Endothelial cell of umbilical vein (primary cell): ENCODE data around the gene SLC16A8. TPM values are rescaled to one million over a fixed set of nuclear protein-coding genes. Genes with fewer than 3 reads are reported as not detected.

Experiments used
- BruUV-seq: library from RNA; stranded (reverse); fragments of 400-500 nt; replicated peaks from 2 replicates; lab custom pipeline; 2021; lab: Mats Ljungman, UMichigan
- CTCF ChIA-PET: fragments of 300-600, 350-600 bp; sonication (Branson Sonifier 250); formaldehyde crosslinking; loops from one replicate; lab custom pipeline; 2021; ENCODE audit warnings: antibody characterized with exemption, inconsistent platforms; lab: Charles Lee
- POLR2A ChIA-PET: fragments of 300-600, 350-600 bp; sonication (Branson Sonifier 250); formaldehyde crosslinking; loops from one replicate; lab custom pipeline; 2021; ENCODE audit warnings: antibody characterized with exemption, inconsistent platforms; lab: Charles Lee
- DNase-seq: peaks from one replicate; pipeline ENCODE4 v3.0.0-alpha.2; 2011; ENCODE audit warnings: low read depth, low spot score
- FAIRE-seq: peaks from 2 replicates; lab custom pipeline; 2011; peaks lifted over from hg19 to GRCh38; lab: Jason Lieb, UNC
- H2AFZ ChIP-seq: 2 replicates; pipeline ENCODE4 v1.6.0; 2012; ENCODE audit warnings: low read depth, low read length, control low read depth, inconsistent platforms
- H3K27ac ChIP-seq: 2 replicates; pipeline ENCODE4 v1.5.1; 2011; ENCODE audit warnings: low read depth, mild to moderate bottlenecking, control low read depth, low read length, moderate library complexity; ENCODE audit not compliant: insufficient read depth
- H3K27me3 ChIP-seq, 2 experiments: 2 replicates each; pipeline versions ENCODE4 v1.6.0 to v1.6.1; 2011; ENCODE audit warnings: low read length in 2 of 2, mixed read lengths in 1 of 2; ENCODE audit not compliant: control insufficient read depth in 2 of 2, insufficient read depth in 2 of 2
- H3K36me3 ChIP-seq, 2 experiments: 2 replicates in 1 of 2; 3 replicates in 1 of 2; pipeline ENCODE4 v1.5.1; 2011; ENCODE audit warnings: low read length in 2 of 2, mild to moderate bottlenecking in 1 of 2, moderate library complexity in 1 of 2; ENCODE audit not compliant: control insufficient read depth in 2 of 2, insufficient read depth in 2 of 2; ENCODE audit errors: extremely low read depth in 1 of 2
- H3K4me1 ChIP-seq: 3 replicates; pipeline ENCODE4 v1.5.1; 2011; ENCODE audit warnings: mild to moderate bottlenecking, low read length; ENCODE audit not compliant: control insufficient read depth, insufficient read depth; ENCODE audit errors: extremely low read depth
- H3K4me2 ChIP-seq: 2 replicates; pipeline ENCODE4 v1.6.1; 2011; ENCODE audit warnings: low read length, control low read depth, mixed read lengths; ENCODE audit not compliant: insufficient read depth
- H3K4me3 ChIP-seq, 3 experiments: fragments of 200-600 bp in 1 of 3; sonication (generic), shearing (Covaris generic) in 1 of 3; replicated peaks in 1 of 3; 2 replicates each; pipeline ENCODE4 v1.5.1; 2011 to 2016; ENCODE audit warnings: control low read depth in 3 of 3, low read length in 3 of 3, mild to moderate bottlenecking in 2 of 3, inconsistent platforms in 1 of 3, low read depth in 1 of 3, moderate library complexity in 1 of 3; ENCODE audit not compliant: insufficient read depth in 1 of 3
- H3K79me2 ChIP-seq: 2 replicates; pipeline ENCODE4 v1.6.0; 2012; ENCODE audit warnings: low read length, inconsistent platforms; ENCODE audit not compliant: control insufficient read depth, insufficient read depth
- H3K9ac ChIP-seq: replicated peaks from 2 replicates; pipeline ENCODE3; 2011; ENCODE audit warnings: low read length, control low read depth; ENCODE audit not compliant: insufficient read depth; ENCODE audit errors: extremely low read depth
- H3K9me1 ChIP-seq: replicated peaks from 3 replicates; pipeline ENCODE4 v1.6.0; 2011; ENCODE audit warnings: mild to moderate bottlenecking, low read length; ENCODE audit not compliant: control insufficient read depth, insufficient read depth; ENCODE audit errors: extremely low read depth
- H3K9me3 ChIP-seq: replicated peaks from 2 replicates; pipeline ENCODE4 v1.5.1; 2012; ENCODE audit warnings: low read length, inconsistent platforms; ENCODE audit not compliant: control insufficient read depth, insufficient read depth
- H4K20me1 ChIP-seq: replicated peaks from 2 replicates; pipeline ENCODE3; 2011; ENCODE audit warnings: mild to moderate bottlenecking, low read length; ENCODE audit not compliant: control insufficient read depth, insufficient read depth; ENCODE audit errors: extremely low read depth
- CTCF ChIP-seq, 2 donors: IDR thresholded peaks; 1 replicate in 1 of 2; 2 replicates in 1 of 2; pipeline ENCODE4 v1.5.1; 2011; ENCODE audit warnings: low read length in 2 of 2, mild to moderate bottlenecking in 2 of 2, moderate library complexity in 2 of 2, control low read depth in 1 of 2, inconsistent platforms in 1 of 2, low read depth in 1 of 2; ENCODE audit not compliant: insufficient read depth in 1 of 2; ENCODE audit errors: extremely low read depth in 1 of 2
- EZH2 ChIP-seq: IDR thresholded peaks from 2 replicates; pipeline ENCODE4 v1.6.1; 2012; ENCODE audit warnings: borderline replicate concordance, low read depth, mild to moderate bottlenecking, moderate library complexity, low read length, inconsistent platforms; ENCODE audit not compliant: severe bottlenecking
- JUN ChIP-seq: IDR thresholded peaks from 2 replicates; pipeline ENCODE4 v1.6.1; 2011; ENCODE audit warnings: borderline replicate concordance, low read depth; ENCODE audit not compliant: insufficient read length, insufficient read depth
- MYC ChIP-seq: IDR thresholded peaks from one replicate; pipeline ENCODE4 v1.6.1; 2011; ENCODE audit warnings: mild to moderate bottlenecking, low read depth, low read length
- POLR2A ChIP-seq: IDR thresholded peaks from 2 replicates; pipeline ENCODE4 v1.6.1; 2012; ENCODE audit warnings: low read depth, mild to moderate bottlenecking, control low read depth, low read length
- dilution Hi-C: fragments of 300-500 bp; cut with MboI; formaldehyde crosslinking; loops from one replicate; pipeline ENCODE4 v1.15.0; 2019; ENCODE audit warnings: low sequenced_read_pairs; ENCODE audit not compliant: extremely low pct_ligation_motif_present
- intact Hi-C: fragments of 100-400 bp; cut with micrococcal nuclease; formaldehyde crosslinking; loops from one replicate; pipeline ENCODE4 v1.10.0; 2022
- polyA plus RNA-seq, 4 experiments: library from polyadenylated mRNA; depleted of rRNA in 3 of 4; stranded (reverse) in 3 of 4; unstranded in 1 of 4; fragments of >200 nt; gene quantifications; 2 replicates each; pipeline versions ENCODE4 v1.2.1 to v1.2.3, GENCODE V29; 2011 to 2012; ENCODE audit warnings: missing spikeins in 1 of 4
- total RNA-seq: library from RNA; stranded (reverse); gene quantifications from 2 replicates; pipeline ENCODE4 v1.2.3, GENCODE V29; 2021
- TF ChIP-seq, protein P1 (sequence below): IDR thresholded peaks from 2 replicates; pipeline ENCODE4 v1.6.1; 2011; ENCODE audit not compliant: insufficient read depth, insufficient read length

The SLC16A8 gene
- total and polyA plus RNA-seq, 2 donors (not counting 3 experiments of a cell fraction or from before 2014, with no cell fraction given), result 0.14 TPM; not detected in 1

DNA sequence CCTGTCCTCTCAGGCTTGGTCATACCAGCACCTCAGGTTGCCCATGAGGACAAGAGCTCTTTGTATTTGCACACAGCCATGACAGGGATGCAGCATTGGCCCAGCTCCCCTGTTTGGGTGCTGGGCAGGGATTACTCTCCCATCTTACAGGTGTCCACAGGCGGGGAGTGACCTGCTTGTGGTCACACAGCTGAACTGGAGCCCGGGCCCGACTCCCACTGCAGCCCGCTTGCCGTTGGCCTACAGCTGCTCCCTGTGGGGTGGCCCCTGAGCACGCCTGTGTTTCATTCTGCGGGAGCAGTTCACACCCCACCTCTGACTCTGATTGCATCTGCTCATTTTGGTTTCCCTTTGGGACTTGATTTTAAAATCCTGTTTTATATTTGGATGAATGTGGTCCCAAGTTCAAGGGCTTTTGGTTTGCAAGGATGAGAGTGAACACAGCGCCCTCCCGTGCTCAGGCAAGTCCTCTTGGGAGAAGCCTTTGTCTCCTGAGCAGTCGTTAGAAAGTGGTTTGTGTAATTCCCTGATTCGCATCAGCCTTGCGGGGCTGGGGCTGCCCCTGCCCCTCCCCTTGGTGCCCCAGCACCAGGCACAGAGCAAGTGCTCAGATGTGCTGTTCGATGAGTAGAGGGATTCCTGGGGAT, 17.5 kb downstream of the SLC16A8 start:
- no peaks in the 10 kb centered on the region for H4K20me1 ChIP-seq
- intact Hi-C loops, result no loop called here
- H3K4me1 ChIP-seq, result no peaks in the 10 kb centered on the region
- DNase-seq (no peak), FAIRE-seq (no peak)
- ChIA-PET POLR2A (no interaction called here), CTCF (interaction anchor here (3.2 kb wide), 1 partner anchor 14 kb away, joined by 16 read pairs; no protein-coding TSS in a partner anchor)
- dilution Hi-C loops, result no loop called here
- no peaks in the 10 kb centered on the region for H3K9me3 ChIP-seq
- BruUV-seq, result no TSS peak
- H3K79me2 ChIP-seq, result no peaks in the 10 kb centered on the region
- H3K4me2 ChIP-seq, result no peak overlapping the region
- no peak overlapping the region for H3K4me3 ChIP-seq
- no peak overlapping the region for H3K27ac ChIP-seq
- no peak for TF ChIP-seq CTCF (IDR thresholded peaks at IDR 0.05; ENCODE audit: extremely low read depth in 1 of 2, insufficient read depth in 1 of 2, low read depth in 1 of 2, low read length in 2 of 2)
- TF ChIP-seq, protein P1, sequence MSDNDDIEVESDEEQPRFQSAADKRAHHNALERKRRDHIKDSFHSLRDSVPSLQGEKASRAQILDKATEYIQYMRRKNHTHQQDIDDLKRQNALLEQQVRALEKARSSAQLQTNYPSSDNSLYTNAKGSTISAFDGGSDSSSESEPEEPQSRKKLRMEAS, result no peak
- no peak for TF ChIP-seq MYC
- no peak for TF ChIP-seq POLR2A
- no peak for TF ChIP-seq EZH2
- TF ChIP-seq JUN, result no peak
- peaks cover 0 to 13% of the 10 kb centered on the region in 2 experiments for H3K36me3 ChIP-seq
- H3K9ac ChIP-seq, result no peak overlapping the region
- H3K27me3 ChIP-seq, result no peaks in the 10 kb centered on the region
- H2AFZ ChIP-seq, result no peak overlapping the region
- H3K9me1 ChIP-seq, result no peaks in the 10 kb centered on the region
